IgD-negative memory B cell (primary cell): ENCODE measurements around the gene GJC1. TPM values are rescaled to one million over a fixed set of nuclear protein-coding genes. Genes with fewer than 3 reads are reported as not detected.
"Not testable (repeated sequence)": the region's sequence is repeated elsewhere in the genome, so short reads cannot be mapped to it uniquely, and the experiment has no call there.

Experiments used
- H3K27ac Mint-ChIP-seq, 3 donors: one replicate each; pipeline ENCODE4 v1.8.0; 2020 to 2022; ENCODE audit warnings: mild to moderate bottlenecking in 3 of 3, mixed read lengths in 3 of 3, moderate library complexity in 1 of 3
- H3K27me3 Mint-ChIP-seq: one replicate; pipeline ENCODE4 v1.8.0; 2021; ENCODE audit warnings: mixed read lengths
- H3K36me3 Mint-ChIP-seq: one replicate; pipeline ENCODE4 v1.8.0; 2020; ENCODE audit warnings: mild to moderate bottlenecking, mixed read lengths
- H3K4me1 Mint-ChIP-seq, 3 donors: one replicate each; pipeline ENCODE4 v1.8.0; 2020 to 2022; ENCODE audit warnings: mixed read lengths in 3 of 3, mild to moderate bottlenecking in 1 of 3
- H3K4me3 Mint-ChIP-seq, 4 donors: one replicate each; pipeline ENCODE4 v1.8.0; 2020 to 2022; ENCODE audit warnings: mild to moderate bottlenecking in 4 of 4, mixed read lengths in 4 of 4, moderate library complexity in 3 of 4
- H3K9me3 Mint-ChIP-seq, 3 donors: one replicate each; pipeline ENCODE4 v1.8.0; 2020 to 2021; ENCODE audit warnings: mixed read lengths in 3 of 3, mild to moderate bottlenecking in 1 of 3
- polyA plus RNA-seq: library from polyadenylated mRNA; unstranded; fragments of 300-500 nt; fragmentation: Illumina TruSeq; gene quantifications from one replicate; pipeline ENCODE4 v1.2.3, GENCODE V29; 2021

Gene GJC1
- polyA plus RNA-seq, 1 donor from 2014 or later, result 0.15 TPM

DNA sequence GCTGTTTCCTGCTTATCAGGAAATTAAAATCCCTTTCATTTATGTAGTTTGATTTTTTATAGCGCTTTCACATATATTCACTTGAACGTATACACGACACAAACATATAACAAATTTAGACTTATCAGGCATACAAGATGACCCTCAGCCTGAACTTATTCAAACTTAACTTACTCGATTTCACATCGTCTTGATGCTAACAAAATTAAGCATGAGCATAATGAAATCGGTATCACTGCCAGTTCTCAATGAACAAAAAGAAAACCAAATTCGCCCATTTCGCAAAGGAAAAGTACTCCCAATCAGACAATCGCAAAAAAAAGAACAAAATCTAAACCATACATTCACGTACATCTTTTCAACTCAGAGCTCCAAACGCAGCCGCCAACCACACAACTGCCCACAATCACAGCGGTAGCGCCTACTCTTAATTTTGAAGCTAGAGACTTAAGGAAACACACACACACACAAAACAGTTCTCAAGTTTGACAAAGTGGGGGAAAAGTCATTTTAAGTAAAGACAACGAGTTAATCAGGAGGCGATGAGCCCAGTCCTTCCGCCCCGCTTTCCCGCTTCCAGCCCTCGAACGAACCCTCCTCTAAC is 1.1 kb downstream of the GJC1 start:
- Mint-ChIP-seq H3K36me3 (no peaks in the 10 kb centered on the region), H3K9me3 (no peaks in the 10 kb centered on the region), H3K4me1 (peaks cover 6 to 10% (median 9%) of the 10 kb centered on the region in 3 donors), H3K27me3 (peaks cover 49% of the 10 kb centered on the region), H3K27ac (no peak overlapping the region), H3K4me3 (peak overlapping the region; percentile 78 to 91 (median 83))

DNA sequence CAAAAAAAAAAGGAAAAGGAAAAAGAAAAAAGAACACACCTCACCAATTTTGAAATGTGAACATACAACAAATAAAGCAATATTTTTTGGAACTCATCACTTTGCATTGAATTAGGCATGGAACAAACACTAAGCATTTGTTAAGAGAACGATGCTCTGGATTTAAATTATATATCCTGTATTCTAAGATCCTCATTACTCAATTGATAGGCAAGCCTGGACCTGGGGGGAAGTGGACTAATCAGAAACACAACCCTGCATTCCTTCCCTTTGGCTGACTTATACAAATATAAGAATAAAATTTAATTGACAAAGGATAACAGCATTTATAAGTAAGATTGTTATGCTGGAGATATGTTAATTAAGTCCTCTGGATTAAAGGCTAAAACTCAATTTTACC is 2.2 kb downstream of the GJC1 start:
- Mint-ChIP-seq H3K36me3 (no peaks in the 10 kb centered on the region), H3K9me3 (no peaks in the 10 kb centered on the region), H3K4me1 (peaks cover 6 to 10% (median 9%) of the 10 kb centered on the region in 3 donors), H3K4me3 (peak overlapping the region in 1 of 4 donors; percentile 83), H3K27me3 (peaks cover 45% of the 10 kb centered on the region), H3K27ac (no peak overlapping the region)

- H3K27ac Mint-ChIP-seq, result no peak overlapping the region
- H3K36me3 Mint-ChIP-seq, result no peaks in the 10 kb centered on the region
- H3K4me3 Mint-ChIP-seq, result no peak overlapping the region
- peaks cover 35% of the 10 kb centered on the region for H3K27me3 Mint-ChIP-seq
- no peaks in the 10 kb centered on the region for H3K9me3 Mint-ChIP-seq
- H3K4me1 Mint-ChIP-seq, result peaks cover 6 to 10% (median 9%) of the 10 kb centered on the region in 3 donors
Observed at GRCh38 chr17:44826123-44826790, 3.8 kb downstream of the GJC1 start.

- H3K4me3 Mint-ChIP-seq, H3K36me3 Mint-ChIP-seq, H3K27ac Mint-ChIP-seq, H3K4me1 Mint-ChIP-seq, H3K9me3 Mint-ChIP-seq: not testable (repeated sequence)
- peaks cover 28% of the 10 kb centered on the region for H3K27me3 Mint-ChIP-seq
Observed at GRCh38 chr17:44825236-44825635, 4.9 kb downstream of the GJC1 start.

GRCh38 chr17:44820631-44821212 is 9.4 kb downstream of the GJC1 start:
- Mint-ChIP-seq H3K9me3 (no peaks in the 10 kb centered on the region), H3K36me3 (no peaks in the 10 kb centered on the region), H3K27me3 (peaks cover 10% of the 10 kb centered on the region)

GRCh38 chr17:44818508-44818907 is 11.6 kb downstream of the GJC1 start:
- H3K27ac Mint-ChIP-seq, H3K36me3 Mint-ChIP-seq, H3K4me3 Mint-ChIP-seq, H3K4me1 Mint-ChIP-seq, H3K27me3 Mint-ChIP-seq, H3K9me3 Mint-ChIP-seq: not testable (repeated sequence)

More at GRCh38 chr17:44820631-44821212, 9.4 kb downstream of the GJC1 start:
- H3K4me1 Mint-ChIP-seq, result no peaks in the 10 kb centered on the region
- H3K27ac Mint-ChIP-seq, result no peak overlapping the region
- no peak overlapping the region for H3K4me3 Mint-ChIP-seq

DNA sequence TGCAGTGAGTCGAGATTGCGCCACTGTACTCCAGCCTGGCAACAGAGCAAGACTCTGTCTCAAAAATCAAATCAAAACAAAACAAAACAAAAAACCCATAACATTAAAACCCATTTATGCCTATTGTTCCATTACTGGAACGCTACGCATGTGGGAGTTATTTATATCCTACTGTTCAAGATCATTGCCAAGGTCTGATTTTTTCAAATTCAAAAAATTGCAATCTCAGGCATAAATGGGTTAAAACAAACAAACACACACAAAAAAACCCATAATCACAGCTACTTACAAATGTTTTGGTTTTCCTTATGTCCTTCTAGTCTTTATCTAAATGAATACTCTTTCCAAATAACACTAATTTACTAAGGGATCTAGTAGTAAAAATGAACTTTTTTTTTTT is 17.8 kb downstream of the GJC1 start:
- Mint-ChIP-seq H3K27me3 (peaks cover 2% of the 10 kb centered on the region), H3K9me3 (no peaks in the 10 kb centered on the region)

GRCh38 chr17:44808656-44809388 is 21.3 kb downstream of the GJC1 start:
- not testable (repeated sequence) for H3K36me3 Mint-ChIP-seq, H3K27ac Mint-ChIP-seq, H3K4me3 Mint-ChIP-seq, H3K27me3 Mint-ChIP-seq, H3K9me3 Mint-ChIP-seq, H3K4me1 Mint-ChIP-seq

More for the DNA sequence above, 17.8 kb downstream of the GJC1 start:
- Mint-ChIP-seq H3K36me3 (no peaks in the 10 kb centered on the region), H3K4me1 (no peaks in the 10 kb centered on the region), H3K27ac (no peak overlapping the region), H3K4me3 (no peak overlapping the region)

DNA sequence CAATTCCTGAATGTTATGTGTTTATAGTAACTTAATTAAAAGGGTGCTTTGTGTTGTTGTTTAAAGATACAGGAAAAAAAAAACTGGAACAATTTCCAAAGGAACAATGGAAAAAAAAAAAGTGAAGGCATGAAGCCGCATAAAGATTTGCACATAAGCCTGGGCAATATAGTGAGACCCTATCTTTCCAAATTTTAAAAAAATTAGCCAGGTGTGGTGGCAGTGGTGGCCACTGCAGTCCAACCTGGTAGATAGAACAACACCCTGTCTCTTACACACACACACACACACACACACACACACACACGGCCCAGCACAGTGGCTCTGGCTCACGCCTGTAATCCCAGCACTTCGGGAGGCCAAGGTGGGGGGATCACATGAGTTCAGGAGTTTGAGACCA is 21.9 kb downstream of the GJC1 start:
- H3K27me3 Mint-ChIP-seq, result peaks cover 2% of the 10 kb centered on the region
- H3K4me3 Mint-ChIP-seq, result no peak overlapping the region

DNA sequence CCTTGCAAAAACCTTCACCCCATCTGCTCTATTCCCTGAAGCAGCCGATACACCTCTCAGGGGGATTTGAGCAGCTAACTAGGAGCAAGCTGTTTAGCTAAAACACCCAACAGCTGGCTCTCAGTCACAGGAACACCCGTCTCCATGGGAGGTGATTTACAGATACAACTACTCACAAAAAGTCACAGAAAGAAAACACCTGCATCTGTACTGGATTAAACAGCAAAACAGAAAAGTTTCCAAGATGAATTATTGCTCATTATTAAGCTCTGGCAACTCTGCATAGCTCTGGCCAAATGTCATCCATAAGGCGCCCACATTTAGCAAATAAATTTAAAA is 22.3 kb downstream of the GJC1 start:
- Mint-ChIP-seq H3K4me1 (no peaks in the 10 kb centered on the region), H3K27me3 (peaks cover 2% of the 10 kb centered on the region)

More for the DNA sequence above, 21.9 kb downstream of the GJC1 start:
- H3K36me3 Mint-ChIP-seq, result peaks cover 3% of the 10 kb centered on the region
- H3K9me3 Mint-ChIP-seq, result no peaks in the 10 kb centered on the region
- H3K27ac Mint-ChIP-seq, result no peak overlapping the region
- H3K4me1 Mint-ChIP-seq, result no peaks in the 10 kb centered on the region

GRCh38 chr17:44807093-44807816 is 22.8 kb downstream of the GJC1 start:
- Mint-ChIP-seq H3K4me1 (no peaks in the 10 kb centered on the region), H3K36me3 (peaks cover 3% of the 10 kb centered on the region), H3K4me3 (no peak overlapping the region), H3K27ac (no peak overlapping the region), H3K9me3 (no peaks in the 10 kb centered on the region), H3K27me3 (peaks cover 2% of the 10 kb centered on the region)

More for the DNA sequence above, 22.3 kb downstream of the GJC1 start:
- no peak overlapping the region for H3K27ac Mint-ChIP-seq
- peaks cover 3% of the 10 kb centered on the region for H3K36me3 Mint-ChIP-seq
- no peaks in the 10 kb centered on the region for H3K9me3 Mint-ChIP-seq
- no peak overlapping the region for H3K4me3 Mint-ChIP-seq

- no peaks in the 10 kb centered on the region for H3K4me1 Mint-ChIP-seq
- peaks cover 3% of the 10 kb centered on the region for H3K36me3 Mint-ChIP-seq
- H3K9me3 Mint-ChIP-seq, result no peaks in the 10 kb centered on the region
- H3K27ac Mint-ChIP-seq, result no peak overlapping the region
- H3K4me3 Mint-ChIP-seq, result no peak overlapping the region
- peaks cover 2% of the 10 kb centered on the region for H3K27me3 Mint-ChIP-seq
Observed at GRCh38 chr17:44804302-44805089, 25.6 kb downstream of the GJC1 start.

GRCh38 chr17:44801880-44802279 is 28.2 kb downstream of the GJC1 start:
- peaks cover 3% of the 10 kb centered on the region for H3K36me3 Mint-ChIP-seq
- H3K4me1 Mint-ChIP-seq, result no peaks in the 10 kb centered on the region
- H3K27me3 Mint-ChIP-seq, result no peaks in the 10 kb centered on the region
- H3K4me3 Mint-ChIP-seq, result no peak overlapping the region
- no peak overlapping the region for H3K27ac Mint-ChIP-seq
- no peaks in the 10 kb centered on the region for H3K9me3 Mint-ChIP-seq

GRCh38 chr17:44798356-44798755 is 31.7 kb downstream of the GJC1 start:
- peaks cover 2% of the 10 kb centered on the region for H3K36me3 Mint-ChIP-seq
- H3K27ac Mint-ChIP-seq, result no peak overlapping the region
- H3K27me3 Mint-ChIP-seq, result peaks cover 3% of the 10 kb centered on the region
- no peak overlapping the region for H3K4me3 Mint-ChIP-seq
- H3K4me1 Mint-ChIP-seq, result no peaks in the 10 kb centered on the region
- H3K9me3 Mint-ChIP-seq, result no peaks in the 10 kb centered on the region
